ENCODE measurements around the gene FSHR.

Gene FSHR

DNA sequence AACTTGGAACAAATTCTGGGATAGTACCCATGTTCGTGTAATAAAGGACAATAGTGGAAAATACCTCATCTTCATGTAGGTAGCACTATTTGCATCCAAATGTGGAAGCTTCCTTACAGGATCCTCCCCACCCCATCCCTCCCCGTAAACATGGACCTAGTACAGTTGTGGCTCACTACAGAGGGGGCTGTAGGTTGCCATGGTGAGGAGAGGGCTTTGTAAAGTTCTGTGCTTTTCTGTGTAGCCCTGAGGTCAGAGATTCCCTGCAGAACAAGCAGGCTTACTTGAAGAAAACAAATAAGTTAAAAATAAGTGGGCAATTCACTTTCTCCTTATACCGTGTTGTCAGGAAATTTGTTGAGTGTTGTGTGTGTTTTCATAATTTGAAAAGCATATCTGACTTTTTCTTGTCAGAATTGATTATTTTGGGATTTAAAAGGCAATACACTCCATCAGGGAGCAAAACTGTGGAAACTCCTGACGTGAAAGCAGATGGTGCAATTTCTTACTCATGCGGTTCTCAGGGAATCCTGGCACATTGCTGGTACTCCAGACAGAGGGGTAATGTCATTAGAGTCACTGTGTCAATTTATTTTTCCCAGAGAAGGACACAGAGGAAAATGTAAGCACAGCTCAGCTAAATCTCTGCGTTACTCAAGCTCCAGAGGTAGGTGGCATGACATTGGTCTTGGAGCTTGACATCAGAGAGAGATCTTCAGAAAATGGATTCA, 224.6 kb downstream of the FSHR start:
- H3K36me3 ChIP-seq (ENCODE audit: insufficient read depth, low read depth, low read length), result no peaks in the 10 kb centered on the region
- no peak overlapping the region for H3K4me3 ChIP-seq (ENCODE audit: low read length)
- no peak overlapping the region for H3K9ac ChIP-seq (ENCODE audit: low read depth, low read length)
- no peaks in the 10 kb centered on the region for H3K27me3 ChIP-seq (ENCODE audit: insufficient read depth, low read length)
- no peaks in the 10 kb centered on the region for H3K9me3 ChIP-seq (ENCODE audit: insufficient read depth, low read depth, low read length)
- no peak overlapping the region for H3K27ac ChIP-seq (ENCODE audit: low read length)
- 0 out of 2 replicates have a peak, but pooled peaks cover 6% of the 10 kb centered on the region for H3K4me1 ChIP-seq (ENCODE audit: insufficient read depth, low read length)

DNA sequence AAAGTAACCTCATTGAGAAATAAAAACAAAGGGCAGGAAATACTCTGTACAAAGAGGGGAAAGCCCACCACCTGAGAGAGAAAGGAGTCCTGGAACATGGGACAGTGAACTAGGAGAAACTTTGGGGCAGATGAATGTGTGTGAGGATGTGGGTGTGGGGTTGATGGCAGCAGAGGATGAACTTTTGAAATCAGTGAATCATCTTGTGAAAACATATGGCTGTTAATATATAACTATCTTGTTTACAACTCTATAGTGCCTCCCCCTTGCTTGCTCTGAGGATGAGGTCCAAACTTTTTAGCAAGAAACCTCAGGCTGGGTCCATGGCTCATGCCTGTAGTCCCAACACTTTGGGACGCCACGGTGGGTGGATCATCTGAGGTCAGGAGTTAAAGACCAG, 227.0 kb downstream of the FSHR start:
- Histone ChIP-seq H3K27me3 (ENCODE audit: insufficient read depth, low read length) (no peaks in the 10 kb centered on the region), H3K9me3 (ENCODE audit: insufficient read depth, low read depth, low read length) (no peaks in the 10 kb centered on the region), H3K27ac (ENCODE audit: low read length) (no peak overlapping the region), H3K9ac (ENCODE audit: low read depth, low read length) (no peak overlapping the region), H3K4me1 (ENCODE audit: insufficient read depth, low read length) (0 out of 2 replicates have a peak, but pooled peaks cover 6% of the 10 kb centered on the region), H3K36me3 (ENCODE audit: insufficient read depth, low read depth, low read length) (no peaks in the 10 kb centered on the region), H3K4me3 (ENCODE audit: low read length) (no peak overlapping the region)

DNA sequence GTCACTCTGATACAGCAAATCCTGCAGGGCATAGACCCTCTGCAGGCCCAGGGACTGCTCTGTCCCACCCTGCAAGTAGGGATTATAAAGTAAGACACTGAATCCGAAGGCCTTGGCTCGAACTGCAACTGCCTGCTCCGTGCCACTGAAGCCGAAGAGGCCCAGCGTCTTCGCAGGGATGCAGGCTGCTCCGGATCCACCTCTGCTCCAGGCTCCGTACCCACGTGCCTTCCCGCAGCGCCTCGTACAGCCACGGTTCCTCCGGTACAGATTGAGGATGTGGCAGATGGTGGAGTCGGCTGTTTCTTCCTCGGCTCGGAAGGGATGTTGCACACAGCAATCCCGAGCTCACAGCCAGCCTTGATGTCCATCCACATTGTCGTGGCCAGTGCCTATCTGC, 238.4 kb downstream of the FSHR start:
- Histone ChIP-seq H3K4me1 (ENCODE audit: insufficient read depth, low read length) (no peaks in the 10 kb centered on the region), H3K4me3 (ENCODE audit: low read length) (no peak overlapping the region), H3K9ac (ENCODE audit: low read depth, low read length) (no peak overlapping the region), H3K27ac (ENCODE audit: low read length) (no peak overlapping the region), H3K27me3 (ENCODE audit: insufficient read depth, low read length) (no peaks in the 10 kb centered on the region), H3K9me3 (ENCODE audit: insufficient read depth, low read depth, low read length) (no peaks in the 10 kb centered on the region), H3K36me3 (ENCODE audit: insufficient read depth, low read depth, low read length) (no peaks in the 10 kb centered on the region)

DNA sequence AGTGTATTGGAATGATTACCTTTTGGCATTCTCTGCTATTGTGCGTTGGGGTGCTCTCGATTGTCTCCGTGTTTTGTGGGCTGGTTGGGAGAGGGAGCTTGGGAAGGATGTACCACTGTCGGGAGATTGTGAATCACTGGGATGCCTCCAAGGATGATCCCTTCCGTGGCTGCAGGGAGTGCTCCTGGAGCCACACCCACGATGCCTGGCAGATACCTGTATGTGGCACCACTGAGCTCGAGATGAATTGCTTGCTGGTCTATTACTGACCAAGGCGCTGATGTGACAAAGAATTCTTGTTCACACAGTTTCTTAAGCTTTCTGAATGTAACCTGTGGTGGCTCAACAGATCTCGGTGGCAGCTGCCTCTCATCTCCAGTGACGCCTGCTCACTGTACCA, 239.1 kb downstream of the FSHR start:
- no peaks in the 10 kb centered on the region for H3K27me3 ChIP-seq (ENCODE audit: insufficient read depth, low read length)
- H3K4me3 ChIP-seq (ENCODE audit: low read length), result no peak overlapping the region
- H3K4me1 ChIP-seq (ENCODE audit: insufficient read depth, low read length), result no peaks in the 10 kb centered on the region
- H3K9ac ChIP-seq (ENCODE audit: low read depth, low read length), result no peak overlapping the region
- H3K9me3 ChIP-seq (ENCODE audit: insufficient read depth, low read depth, low read length), result no peaks in the 10 kb centered on the region
- no peaks in the 10 kb centered on the region for H3K36me3 ChIP-seq (ENCODE audit: insufficient read depth, low read depth, low read length)
- H3K27ac ChIP-seq (ENCODE audit: low read length), result no peak overlapping the region

DNA sequence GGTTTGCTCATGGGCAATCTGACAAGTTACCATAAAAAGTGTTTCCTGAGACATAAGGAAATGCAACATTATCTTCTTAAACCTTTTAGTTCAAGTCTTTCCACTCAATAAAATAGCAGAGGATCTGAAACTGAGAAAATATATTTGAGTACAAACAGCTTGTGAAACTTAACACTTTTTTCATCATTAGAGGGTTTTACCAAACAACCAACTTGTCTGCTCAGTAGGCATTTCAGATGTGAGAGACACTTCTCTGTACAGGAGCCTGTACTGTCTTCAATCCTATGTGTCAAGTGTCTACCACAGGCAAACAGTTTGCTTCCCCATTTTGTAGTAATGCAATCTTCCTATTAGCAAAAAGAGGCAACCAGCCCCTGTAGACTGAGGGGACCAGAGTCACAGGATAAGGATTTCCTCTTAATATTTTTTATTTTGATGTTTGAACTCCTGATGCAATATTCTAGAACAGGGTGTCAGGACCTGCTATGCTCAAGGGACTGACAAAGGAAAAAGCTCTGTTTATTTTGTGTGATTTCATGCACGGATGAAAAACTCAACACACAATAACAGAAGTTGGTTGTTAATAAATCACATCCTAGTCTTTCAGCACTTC, 239.7 kb downstream of the FSHR start:
- H3K27ac ChIP-seq (ENCODE audit: low read length), result no peak overlapping the region
- H3K9me3 ChIP-seq (ENCODE audit: insufficient read depth, low read depth, low read length), result no peaks in the 10 kb centered on the region

More for the DNA sequence above, 239.7 kb downstream of the FSHR start:
- Histone ChIP-seq H3K9ac (ENCODE audit: low read depth, low read length) (no peak overlapping the region), H3K4me3 (ENCODE audit: low read length) (no peak overlapping the region), H3K36me3 (ENCODE audit: insufficient read depth, low read depth, low read length) (no peaks in the 10 kb centered on the region), H3K4me1 (ENCODE audit: insufficient read depth, low read length) (no peaks in the 10 kb centered on the region), H3K27me3 (ENCODE audit: insufficient read depth, low read length) (no peaks in the 10 kb centered on the region)
